PC-9 (cell line): Measurements from ENCODE around the gene GDPD5. TPM values are rescaled to one million over a fixed set of nuclear protein-coding genes. Genes with fewer than 3 reads are reported as not detected.
A peak's percentile ranks its signal among the peaks of the same experiment; 100 is the strongest.

Source experiments
- BruUV-seq: library from RNA; stranded (reverse); fragments of 400-500 nt; replicated peaks from 2 replicates; lab custom pipeline; 2021; lab: Mats Ljungman, UMichigan
- CTCF ChIA-PET: fragments of 300-600 bp; sonication (Branson Sonifier 250); formaldehyde crosslinking; loops from one replicate; lab custom pipeline; 2022; ENCODE audit warnings: antibody characterized with exemption; lab: Charles Lee
- POLR2A ChIA-PET: fragments of 300-600 bp; sonication (Branson Sonifier 250); formaldehyde crosslinking; loops from one replicate; lab custom pipeline; 2022; ENCODE audit warnings: antibody characterized with exemption; ENCODE audit not compliant: unreplicated experiment; lab: Charles Lee
- DNase-seq, 2 experiments: peaks; one replicate each; pipeline versions ENCODE4 v3.0.0 to v3.0.0-alpha.2; 2015 to 2022; ENCODE audit warnings: mixed read lengths in 1 of 2
- H2AFZ ChIP-seq: fragments of 200-600 bp; sonication (generic); 2 replicates; pipeline ENCODE4 v1.8.1; 2017; ENCODE audit warnings: antibody characterized with exemption
- H3F3A ChIP-seq: fragments of 200-600 bp; sonication (generic); 2 replicates; pipeline ENCODE4 v1.8.1; 2017; ENCODE audit warnings: antibody characterized with exemption, mild to moderate bottlenecking, low read depth; ENCODE audit not compliant: insufficient read depth
- H3K27ac ChIP-seq: fragments of 200-600 bp; sonication (generic); 2 replicates; pipeline ENCODE4 v1.6.1; 2016; ENCODE audit warnings: mixed run types
- H3K27me3 ChIP-seq: fragments of 200-600 bp; sonication (generic); 2 replicates; pipeline ENCODE4 v1.6.1; 2016; ENCODE audit warnings: low read depth, mixed run types; ENCODE audit not compliant: insufficient read depth
- H3K36me3 ChIP-seq: fragments of 200-600 bp; sonication (generic); 2 replicates; pipeline ENCODE4 v1.6.1; 2016; ENCODE audit warnings: low read depth, mixed run types
- H3K4me1 ChIP-seq: fragments of 200-600 bp; sonication (generic); replicated peaks from 2 replicates; pipeline ENCODE4 v1.6.1; 2016; ENCODE audit warnings: mixed run types; ENCODE audit not compliant: insufficient read depth
- H3K4me2 ChIP-seq: fragments of 200-600 bp; sonication (generic); 2 replicates; pipeline ENCODE4 v1.6.1; 2017; ENCODE audit warnings: mixed run types
- H3K4me3 ChIP-seq: fragments of 200-600 bp; sonication (generic); 2 replicates; pipeline ENCODE4 v1.6.1; 2016; ENCODE audit warnings: mixed run types
- H3K79me2 ChIP-seq: fragments of 200-600 bp; sonication (generic); 2 replicates; pipeline ENCODE4 v1.6.1; 2017; ENCODE audit warnings: low read depth, mixed run types
- H3K9me2 ChIP-seq: fragments of 200-600 bp; sonication (generic); 2 replicates; pipeline ENCODE4 v1.8.1; 2017; ENCODE audit warnings: mild to moderate bottlenecking; ENCODE audit not compliant: insufficient read depth
- H3K9me3 ChIP-seq: fragments of 200-600 bp; sonication (generic); 2 replicates; pipeline ENCODE4 v1.8.1; 2016; ENCODE audit warnings: low read depth; ENCODE audit not compliant: insufficient read depth
- H4K20me1 ChIP-seq: fragments of 200-600 bp; sonication (generic); 2 replicates; pipeline ENCODE4 v1.8.1; 2017; ENCODE audit not compliant: insufficient read depth
- CTCF ChIP-seq: fragments of 200-600 bp; sonication (generic); conservative IDR thresholded peaks from 2 replicates; pipeline ENCODE4 v1.6.1; 2017; ENCODE audit warnings: mixed run types, antibody characterized with exemption, mild to moderate bottlenecking, moderate library complexity
- EZH2 ChIP-seq: fragments of 200-600 bp; sonication (generic); IDR thresholded peaks from 2 replicates; pipeline ENCODE4 v1.8.0; 2017; ENCODE audit warnings: antibody characterized with exemption, low read depth
- intact Hi-C: fragments of 100-400 bp; cut with micrococcal nuclease; formaldehyde crosslinking; loops from one replicate; pipeline ENCODE4 v1.10.0; 2022; ENCODE audit not compliant: unreplicated experiment
- total RNA-seq: library from RNA; stranded (reverse); gene quantifications from 2 replicates; pipeline ENCODE4 v1.2.3, GENCODE V29; 2021

Gene GDPD5
- total RNA-seq, 1 experiment from 2014 or later: 7.9 TPM

- no TSS peak for BruUV-seq
- peaks cover 71% of the 10 kb centered on the region for H3F3A ChIP-seq
- peaks cover 44% of the 10 kb centered on the region for H3K36me3 ChIP-seq
- H3K79me2 ChIP-seq: peaks cover 40% of the 10 kb centered on the region
- intact Hi-C loops: loop anchor here (5.0 kb wide), 1 partner anchor 123 kb away; no protein-coding TSS in a partner anchor
- no peaks in the 10 kb centered on the region for H3K27me3 ChIP-seq
- CTCF ChIA-PET: no interaction called here
- no peaks in the 10 kb centered on the region for H3K9me3 ChIP-seq
- H3K27ac ChIP-seq: no peak overlapping the region
- DNase-seq: no peak
- no peak overlapping the region for H3K4me2 ChIP-seq
- TF ChIP-seq EZH2 (no peak), CTCF (no peak)
- peaks cover 3% of the 10 kb centered on the region; the same call in 1 of the 2 replicates for H3K4me1 ChIP-seq
- peaks cover 57% of the 10 kb centered on the region for H4K20me1 ChIP-seq
- POLR2A ChIA-PET: interaction anchor here (0.6 kb wide), 1 partner anchor 638 kb away, joined by 3 read pairs; no protein-coding TSS in a partner anchor
- H3K9me2 ChIP-seq: no peaks in the 10 kb centered on the region
- H2AFZ ChIP-seq: no peak overlapping the region
- H3K4me3 ChIP-seq: no peak overlapping the region
Measured at GRCh38 chr11:75408957-75409219, 116.9 kb downstream of the GDPD5 start.

- H3K79me2 ChIP-seq: peaks cover 66% of the 10 kb centered on the region
- no peaks in the 10 kb centered on the region for H3K9me2 ChIP-seq
- peaks cover 70% of the 10 kb centered on the region for H3K36me3 ChIP-seq
- no peak overlapping the region; the same call in 1 of the 2 replicates for H3K27ac ChIP-seq
- H3K4me2 ChIP-seq: no peak overlapping the region
- H2AFZ ChIP-seq: no peak overlapping the region
- peaks cover 76% of the 10 kb centered on the region for H4K20me1 ChIP-seq
- no peaks in the 10 kb centered on the region for H3K27me3 ChIP-seq
- POLR2A ChIA-PET: no interaction called here
- H3K9me3 ChIP-seq: no peaks in the 10 kb centered on the region
- H3K4me1 ChIP-seq: peaks cover 26% of the 10 kb centered on the region
- intact Hi-C loops: loop anchor here (5.0 kb wide), 1 partner anchor 126 kb away; no protein-coding TSS in a partner anchor
- no peak for DNase-seq
- H3F3A ChIP-seq: peaks cover 82% of the 10 kb centered on the region
- TF ChIP-seq EZH2 (no peak), CTCF (no peak)
- no peak overlapping the region for H3K4me3 ChIP-seq
- BruUV-seq: no TSS peak
- CTCF ChIA-PET: no interaction called here
Measured at GRCh38 chr11:75406338-75406777, 119.4 kb downstream of the GDPD5 start.

- BruUV-seq: no TSS peak
- ChIA-PET CTCF (no interaction called here), POLR2A (interaction anchor here (0.6 kb wide), 2 partner anchors 24 to 270 kb away, joined by 3 read pairs; no protein-coding TSS in a partner anchor)
- Histone ChIP-seq H3K4me3 (no peak overlapping the region), H3K9me2 (no peaks in the 10 kb centered on the region), H3K4me1 (peaks cover 28% of the 10 kb centered on the region), H2AFZ (no peak overlapping the region), H3F3A (peaks cover 94% of the 10 kb centered on the region), H3K79me2 (peaks cover 87% of the 10 kb centered on the region), H3K4me2 (no peak overlapping the region), H3K27ac (peak overlapping the region; percentile 95; the same call in 1 of the 2 replicates), H3K9me3 (no peaks in the 10 kb centered on the region), H3K27me3 (no peaks in the 10 kb centered on the region), H4K20me1 (peaks cover 89% of the 10 kb centered on the region), H3K36me3 (peaks cover 85% of the 10 kb centered on the region)
- no peak for TF ChIP-seq EZH2
- no peak for TF ChIP-seq CTCF
- intact Hi-C loops: no loop called here
- DNase-seq: no peak
Measured at GRCh38 chr11:75403983-75404658, 121.6 kb downstream of the GDPD5 start.
